Pancreas (tissue), 10 donors: ENCODE measurements around the gene NPFFR2. TPM values are rescaled to one million over a fixed set of nuclear protein-coding genes. Genes with fewer than 3 reads are reported as not detected.

Experiments used
- ATAC-seq, 4 donors: fragments of 200-7000 bp; cut with Tn5 transposase; one replicate each; pipeline versions ENCODE4 v1.8.0 to v1.9.1; 2020; ENCODE audit warnings: mild to moderate bottlenecking in 4 of 4, moderate library complexity in 4 of 4
- DNase-seq, 6 donors: peaks; one replicate each; pipeline ENCODE4 v3.0.0-alpha.2; 2020
- FAIRE-seq: peaks from 2 replicates; lab custom pipeline; 2012; peaks lifted over from hg19 to GRCh38; lab: Jason Lieb, UNC
- H3K27ac ChIP-seq, 4 donors: fragments of 200-600 bp; sonication (generic); 1 replicate in 3 of 4; 2 replicates in 1 of 4; pipeline versions ENCODE4 v1.5.0 to v1.8.0; 2020
- H3K27me3 ChIP-seq, 4 donors: fragments of 200-600 bp; one replicate each; pipeline ENCODE4 v1.8.0; 2021
- H3K36me3 ChIP-seq, 3 donors: fragments of 200-600 bp; sonication (generic) in 1 of 3; one replicate each; pipeline versions ENCODE4 v1.5.0 to v1.8.0; 2020 to 2021
- H3K4me1 ChIP-seq, 3 donors: fragments of 200-600 bp; one replicate each; pipeline ENCODE4 v1.8.0; 2021
- H3K4me3 ChIP-seq, 4 donors: fragments of 200-600 bp; sonication (generic) in 2 of 4; one replicate each; pipeline versions ENCODE4 v1.5.0 to v1.8.0; 2020 to 2021
- H3K9me3 ChIP-seq, 4 donors: fragments of 200-600 bp; one replicate each; pipeline ENCODE4 v1.8.0; 2021
- WGBS, 2 donors: extraction: QIAGEN DNeasy Blood & Tissue Kit; methylation state at CpG; one replicate each; pipeline ENCODE4 v1.1.7; 2013; 5-methylcytosine and 5-hydroxymethylcytosine counted together
- intact Hi-C, 3 donors: fragments of 100-400 bp; cut with DNase I; formaldehyde crosslinking; loops; one replicate each; pipeline versions ENCODE4 v1.11.1 to v1.14.2; 2022
- polyA plus RNA-seq, 2 donors: library from polyadenylated mRNA; stranded (reverse); fragments of 200-250 nt; gene quantifications; one replicate each; pipeline ENCODE4 v1.2.3, GENCODE V29; 2013
- total RNA-seq, 6 donors: library from RNA; stranded (reverse); fragmentation: NEBNext Ultra II Directional in 4 of 6; extraction: Animal tissue kit (Norgen Biotek cat#: 25700) in 4 of 6; gene quantifications; one replicate each; pipeline versions ENCODE4 v1.2.1 to v1.2.4, GENCODE V29; 2021 to 2023
- TF ChIP-seq, protein P1 (sequence below), 4 donors: fragments of 200-600 bp; sonication (generic) in 3 of 4; IDR thresholded peaks; one replicate each; pipeline versions ENCODE4 v1.5.0 to v1.8.0; 2021; ENCODE audit warnings: antibody characterized with exemption in 4 of 4
- donor health status: healthy with polysubstance abuse.
- donor health status: DM: no; HTN: no; CAD: no; lungs with moderate emphysema.
- donor health status: DM: no; HTN: no; CAD: no.
- donor health status: control.
- donor health status: control.
- donor health status: Bipolar disorder and iron deficiency.
- donor health status: DM: yes; HTN: yes; CAD: no.
- donor health status: DM: no; HTN: no; CAD: no.
- donor health status: DM: no; HTN: no; CAD: no.
- donor health status: DM: yes; HTN: yes; CAD: no.

The NPFFR2 gene
- total and polyA plus RNA-seq, 8 donors = not detected

- Histone ChIP-seq H3K27me3 (no peaks in the 10 kb centered on the region), H3K4me3 (no peak overlapping the region), H3K9me3 (no peaks in the 10 kb centered on the region), H3K36me3 (no peaks in the 10 kb centered on the region), H3K4me1 (peaks cover 0 to 4% (median 0%) of the 10 kb centered on the region in 3 donors), H3K27ac (no peak overlapping the region)
- FAIRE-seq (no peak), DNase-seq (no peak), ATAC-seq (no peak)
- 79 to 82% methylated on average over 2 of the region's 2 CpGs for WGBS, 2 donors
- intact Hi-C loops = no loop called here
- TF ChIP-seq, protein P1, sequence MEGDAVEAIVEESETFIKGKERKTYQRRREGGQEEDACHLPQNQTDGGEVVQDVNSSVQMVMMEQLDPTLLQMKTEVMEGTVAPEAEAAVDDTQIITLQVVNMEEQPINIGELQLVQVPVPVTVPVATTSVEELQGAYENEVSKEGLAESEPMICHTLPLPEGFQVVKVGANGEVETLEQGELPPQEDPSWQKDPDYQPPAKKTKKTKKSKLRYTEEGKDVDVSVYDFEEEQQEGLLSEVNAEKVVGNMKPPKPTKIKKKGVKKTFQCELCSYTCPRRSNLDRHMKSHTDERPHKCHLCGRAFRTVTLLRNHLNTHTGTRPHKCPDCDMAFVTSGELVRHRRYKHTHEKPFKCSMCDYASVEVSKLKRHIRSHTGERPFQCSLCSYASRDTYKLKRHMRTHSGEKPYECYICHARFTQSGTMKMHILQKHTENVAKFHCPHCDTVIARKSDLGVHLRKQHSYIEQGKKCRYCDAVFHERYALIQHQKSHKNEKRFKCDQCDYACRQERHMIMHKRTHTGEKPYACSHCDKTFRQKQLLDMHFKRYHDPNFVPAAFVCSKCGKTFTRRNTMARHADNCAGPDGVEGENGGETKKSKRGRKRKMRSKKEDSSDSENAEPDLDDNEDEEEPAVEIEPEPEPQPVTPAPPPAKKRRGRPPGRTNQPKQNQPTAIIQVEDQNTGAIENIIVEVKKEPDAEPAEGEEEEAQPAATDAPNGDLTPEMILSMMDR (IDR thresholded peaks at IDR 0.05) = no peak
These were observed 25.2 kb upstream of the NPFFR2 start for GRCh38 chr4:72006586-72006985.

- TF ChIP-seq, protein P1 (IDR thresholded peaks at IDR 0.05) = no peak
These were observed 19.9 kb upstream of the NPFFR2 start for GRCh38 chr4:72011906-72012305.

GRCh38 chr4:72016011-72016410 is 15.8 kb upstream of the NPFFR2 start:
- FAIRE-seq = no peak
- no peak overlapping the region for H3K27ac ChIP-seq
- ATAC-seq = peak in 2 of 4 donors; percentile 43 to 53
- 59 to 72% methylated on average over 3 of the region's 3 CpGs for WGBS, 2 donors
- DNase-seq = no peak
- no peak overlapping the region for H3K4me3 ChIP-seq
- intact Hi-C loops = no loop called here
- H3K9me3 ChIP-seq = no peaks in the 10 kb centered on the region
- no peaks in the 10 kb centered on the region for H3K4me1 ChIP-seq
- H3K27me3 ChIP-seq = no peaks in the 10 kb centered on the region
- TF ChIP-seq, protein P1 (IDR thresholded peaks at IDR 0.05) = no peak
- H3K36me3 ChIP-seq = no peaks in the 10 kb centered on the region

More at GRCh38 chr4:72011906-72012305, 19.9 kb upstream of the NPFFR2 start:
- no peaks in the 10 kb centered on the region for H3K4me1 ChIP-seq
- H3K9me3 ChIP-seq = no peaks in the 10 kb centered on the region
- intact Hi-C loops = no loop called here
- ATAC-seq = no peak
- FAIRE-seq = no peak
- no peak overlapping the region for H3K4me3 ChIP-seq
- DNase-seq = no peak
- no peaks in the 10 kb centered on the region for H3K36me3 ChIP-seq
- no peaks in the 10 kb centered on the region for H3K27me3 ChIP-seq
- H3K27ac ChIP-seq = no peak overlapping the region

DNA sequence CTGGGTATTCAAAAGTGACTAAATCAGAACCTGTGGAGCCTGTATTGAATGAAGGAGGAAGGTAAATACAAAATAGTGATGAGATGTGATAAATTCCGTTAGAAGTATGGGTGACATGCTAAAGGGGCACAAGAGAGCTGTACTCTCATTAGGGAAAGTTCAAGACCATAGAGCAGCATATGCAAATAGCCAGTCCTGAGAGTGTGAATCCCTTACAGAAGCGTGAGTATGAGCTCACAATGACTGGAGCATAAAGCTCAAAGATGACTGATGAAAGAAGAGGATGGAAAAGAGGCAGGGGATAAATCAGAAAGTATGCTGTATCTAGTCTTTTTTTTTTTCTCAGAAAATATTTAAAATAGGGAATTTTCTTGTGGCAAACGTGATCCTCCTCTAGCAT is 12.1 kb upstream of the NPFFR2 start:
- ATAC-seq (no peak), FAIRE-seq (no peak), DNase-seq (no peak)
- Histone ChIP-seq H3K4me1 (no peaks in the 10 kb centered on the region), H3K4me3 (no peak overlapping the region), H3K27ac (no peak overlapping the region), H3K9me3 (no peaks in the 10 kb centered on the region), H3K27me3 (no peaks in the 10 kb centered on the region), H3K36me3 (no peaks in the 10 kb centered on the region)
- intact Hi-C loops = no loop called here
- TF ChIP-seq, protein P1 (IDR thresholded peaks at IDR 0.05) = no peak
- WGBS, 2 donors = 33 to 45% methylated on average over 3 of the region's 3 CpGs

DNA sequence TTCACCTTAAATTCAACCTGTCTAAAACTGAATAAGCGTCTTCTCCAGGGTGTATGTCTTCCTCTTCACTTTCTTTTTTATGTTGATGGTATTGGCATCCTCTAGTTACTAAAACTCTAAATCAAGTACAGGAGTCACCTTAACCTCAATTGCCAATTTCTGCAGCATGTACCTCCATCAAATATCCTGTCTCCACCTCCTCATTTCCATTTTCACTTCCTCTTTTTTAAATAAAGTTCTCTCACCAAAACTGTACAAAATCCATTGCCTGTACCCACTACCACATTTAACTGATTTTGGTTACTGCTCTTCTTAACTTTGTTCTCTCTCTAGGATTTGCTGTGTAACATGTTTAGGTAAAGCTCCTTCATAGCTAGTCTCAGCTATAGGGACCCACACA is 9.2 kb upstream of the NPFFR2 start:
- Histone ChIP-seq H3K4me1 (no peaks in the 10 kb centered on the region), H3K9me3 (no peaks in the 10 kb centered on the region), H3K36me3 (no peaks in the 10 kb centered on the region), H3K27me3 (no peaks in the 10 kb centered on the region), H3K27ac (no peak overlapping the region), H3K4me3 (no peak overlapping the region)
- TF ChIP-seq, protein P1 (IDR thresholded peaks at IDR 0.05) = no peak
- no peak for DNase-seq
- intact Hi-C loops = no loop called here
- WGBS, 2 donors = 73 to 79% methylated on average over 1 of the region's 1 CpG
- no peak for ATAC-seq
- no peak for FAIRE-seq
